Measurements from ENCODE around the gene IL17RD. TPM values are rescaled to one million over a fixed set of nuclear protein-coding genes. Genes with fewer than 3 reads are reported as not detected.
A peak's percentile ranks its signal among the peaks of the same experiment; 100 is the strongest.

The IL17RD gene
- total RNA-seq, 1 donor from 2014 or later, result 47.4 TPM

DNA sequence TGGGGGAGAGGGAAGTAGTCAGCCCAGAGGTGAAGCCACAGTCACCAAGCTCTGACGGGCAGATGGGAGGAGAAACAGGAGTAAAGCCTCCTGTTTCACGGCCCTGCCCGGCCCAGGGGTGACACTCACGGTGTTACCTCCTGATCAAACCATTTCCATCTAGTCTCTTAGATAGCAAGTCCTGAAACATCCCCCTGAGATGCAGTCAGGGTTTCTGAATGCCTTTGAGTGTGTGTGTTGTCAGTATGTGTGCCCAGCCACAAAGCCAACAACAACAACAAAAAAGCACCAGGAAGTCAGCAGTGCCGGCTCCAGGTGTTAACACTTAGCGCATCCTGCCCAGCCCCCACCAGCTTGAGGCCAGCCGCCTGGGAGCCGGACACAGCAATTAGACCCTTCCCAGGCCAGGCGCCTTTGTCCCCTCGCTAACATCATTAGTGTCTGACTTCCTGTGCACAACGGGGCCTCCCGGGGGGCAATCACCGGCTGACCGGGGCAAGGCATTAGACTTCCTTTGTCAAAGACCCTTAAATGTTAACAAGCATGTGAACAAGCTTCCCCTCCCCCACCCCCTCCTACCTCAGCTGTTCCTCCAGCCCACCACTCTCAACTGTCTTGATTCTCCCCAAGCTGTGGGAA is 34.5 kb downstream of the IL17RD start:
- peak; percentile 79 for DNase-seq (ENCODE audit: extremely low spot score, unreplicated experiment)
- peaks cover 57% of the 10 kb centered on the region for H3K4me1 Mint-ChIP-seq (ENCODE audit: unreplicated experiment)
- H3K27me3 Mint-ChIP-seq, result no peaks in the 10 kb centered on the region
- H3K9me3 Mint-ChIP-seq, result no peaks in the 10 kb centered on the region
- peak overlapping the region; percentile 65 for H3K27ac Mint-ChIP-seq
- TF ChIP-seq, protein P1, sequence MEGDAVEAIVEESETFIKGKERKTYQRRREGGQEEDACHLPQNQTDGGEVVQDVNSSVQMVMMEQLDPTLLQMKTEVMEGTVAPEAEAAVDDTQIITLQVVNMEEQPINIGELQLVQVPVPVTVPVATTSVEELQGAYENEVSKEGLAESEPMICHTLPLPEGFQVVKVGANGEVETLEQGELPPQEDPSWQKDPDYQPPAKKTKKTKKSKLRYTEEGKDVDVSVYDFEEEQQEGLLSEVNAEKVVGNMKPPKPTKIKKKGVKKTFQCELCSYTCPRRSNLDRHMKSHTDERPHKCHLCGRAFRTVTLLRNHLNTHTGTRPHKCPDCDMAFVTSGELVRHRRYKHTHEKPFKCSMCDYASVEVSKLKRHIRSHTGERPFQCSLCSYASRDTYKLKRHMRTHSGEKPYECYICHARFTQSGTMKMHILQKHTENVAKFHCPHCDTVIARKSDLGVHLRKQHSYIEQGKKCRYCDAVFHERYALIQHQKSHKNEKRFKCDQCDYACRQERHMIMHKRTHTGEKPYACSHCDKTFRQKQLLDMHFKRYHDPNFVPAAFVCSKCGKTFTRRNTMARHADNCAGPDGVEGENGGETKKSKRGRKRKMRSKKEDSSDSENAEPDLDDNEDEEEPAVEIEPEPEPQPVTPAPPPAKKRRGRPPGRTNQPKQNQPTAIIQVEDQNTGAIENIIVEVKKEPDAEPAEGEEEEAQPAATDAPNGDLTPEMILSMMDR (conservative IDR thresholded peaks at IDR 0.05), result no peak
- peak overlapping the region; percentile 71 for H3K4me3 Mint-ChIP-seq
- peaks cover 13% of the 10 kb centered on the region for H3K36me3 Mint-ChIP-seq

DNA sequence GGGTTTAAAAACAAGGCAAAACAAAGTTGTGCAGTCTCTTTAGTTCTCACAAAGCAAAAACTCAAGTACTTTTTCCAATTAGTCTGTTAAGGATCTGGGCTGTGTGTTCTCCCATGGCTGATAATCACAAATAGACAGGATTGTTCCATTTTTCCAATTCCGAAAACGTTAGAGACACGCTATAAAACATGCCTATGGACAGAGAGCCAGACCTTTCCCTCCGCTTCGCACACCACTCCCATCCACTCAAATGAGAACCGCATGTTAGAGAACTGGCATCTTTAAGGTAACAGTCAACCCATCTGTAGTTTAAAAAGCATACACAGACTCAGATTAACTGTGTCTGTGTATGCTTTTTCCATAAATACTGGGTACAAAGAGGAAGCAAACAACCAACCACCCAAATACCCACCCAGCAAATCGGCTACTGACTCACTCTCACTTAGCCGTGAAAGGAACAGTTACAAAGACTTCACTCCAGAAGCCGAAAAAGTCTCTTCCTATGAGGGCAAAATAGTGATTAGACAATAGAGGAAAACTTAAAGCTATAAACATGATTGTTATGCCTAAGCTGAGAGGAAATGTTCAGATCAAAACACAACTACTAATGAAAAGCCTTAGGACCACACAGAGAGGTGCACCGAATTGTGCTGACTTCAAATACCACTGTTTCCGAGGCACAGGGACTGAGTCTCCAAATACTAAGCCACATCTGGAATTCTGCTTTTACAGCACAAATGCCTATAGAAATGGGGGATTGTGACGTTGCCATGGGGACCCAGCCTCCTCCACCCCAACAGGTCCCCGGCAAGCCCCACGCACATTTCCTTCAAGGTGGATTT is 36.1 kb downstream of the IL17RD start:
- Mint-ChIP-seq H3K27ac (peak overlapping the region; percentile 39), H3K27me3 (no peaks in the 10 kb centered on the region), H3K4me3 (peak overlapping the region; percentile 57), H3K4me1 (ENCODE audit: unreplicated experiment) (peaks cover 63% of the 10 kb centered on the region), H3K36me3 (peaks cover 11% of the 10 kb centered on the region), H3K9me3 (no peaks in the 10 kb centered on the region)
- DNase-seq (ENCODE audit: extremely low spot score, unreplicated experiment), result no peak
- TF ChIP-seq, protein P1 (conservative IDR thresholded peaks at IDR 0.05), result no peak

DNA sequence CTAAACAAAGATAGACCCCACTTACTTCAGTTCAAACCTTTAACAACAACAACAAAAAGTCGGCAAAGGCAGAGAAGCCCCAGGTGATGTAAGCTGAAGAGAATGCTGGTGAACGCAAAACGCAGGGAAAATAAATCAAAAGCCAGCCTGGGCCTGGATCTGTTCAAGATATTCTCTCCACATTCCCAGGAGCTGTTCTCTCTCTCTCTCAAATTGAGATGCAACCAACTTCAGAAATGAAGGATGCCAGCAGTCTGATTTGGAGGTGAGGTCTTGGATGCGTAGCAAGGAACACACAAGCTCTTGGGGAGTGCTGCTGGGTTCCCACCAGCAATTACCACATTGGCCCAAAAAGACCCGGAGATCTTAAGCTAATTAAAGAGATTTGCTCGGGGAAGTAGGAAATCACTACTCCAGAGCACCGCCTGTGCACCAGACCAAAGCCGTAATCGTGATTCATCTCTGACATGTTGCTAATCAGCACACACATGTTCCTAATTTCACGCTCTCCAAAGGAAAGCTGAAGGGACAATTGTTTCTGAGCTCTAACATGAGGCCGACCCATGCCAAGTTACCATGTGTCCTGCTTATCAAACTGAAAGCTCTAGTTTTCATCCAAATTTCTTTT is 37.1 kb downstream of the IL17RD start:
- H3K9me3 Mint-ChIP-seq, result no peaks in the 10 kb centered on the region
- H3K27me3 Mint-ChIP-seq, result no peaks in the 10 kb centered on the region
- peak overlapping the region; percentile 62 for H3K27ac Mint-ChIP-seq
- peak overlapping the region; percentile 57 for H3K4me3 Mint-ChIP-seq
- peaks cover 12% of the 10 kb centered on the region for H3K36me3 Mint-ChIP-seq
- TF ChIP-seq, protein P1 (conservative IDR thresholded peaks at IDR 0.05), result no peak
- DNase-seq (ENCODE audit: extremely low spot score, unreplicated experiment), result no peak
- peaks cover 60% of the 10 kb centered on the region for H3K4me1 Mint-ChIP-seq (ENCODE audit: unreplicated experiment)

DNA sequence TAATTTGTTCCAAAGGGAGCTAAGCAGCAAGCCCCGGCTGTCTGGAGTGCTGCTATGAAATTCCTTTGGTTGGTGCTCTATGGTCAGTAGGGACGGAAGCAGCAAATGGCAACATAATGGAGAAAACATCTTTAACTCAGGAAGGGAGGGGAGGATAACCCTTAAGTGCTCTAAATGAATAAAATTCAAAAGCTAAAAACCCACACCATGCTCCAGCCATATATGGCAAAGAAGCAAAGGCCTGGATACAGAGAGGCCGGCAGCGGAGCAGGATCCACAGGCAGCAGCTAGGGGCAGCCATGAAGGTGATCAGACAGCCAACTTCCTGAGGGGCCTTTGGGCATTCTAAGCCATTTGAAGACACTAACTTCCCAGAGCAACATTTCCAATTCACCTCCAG is 38.9 kb downstream of the IL17RD start:
- peaks cover 18% of the 10 kb centered on the region for H3K36me3 Mint-ChIP-seq
- H3K27me3 Mint-ChIP-seq, result no peaks in the 10 kb centered on the region
- TF ChIP-seq, protein P1 (conservative IDR thresholded peaks at IDR 0.05), result peak; percentile 29
- no peak overlapping the region for H3K4me3 Mint-ChIP-seq
- peaks cover 62% of the 10 kb centered on the region for H3K4me1 Mint-ChIP-seq (ENCODE audit: unreplicated experiment)
- H3K9me3 Mint-ChIP-seq, result no peaks in the 10 kb centered on the region
- no peak for DNase-seq (ENCODE audit: extremely low spot score, unreplicated experiment)
- H3K27ac Mint-ChIP-seq, result peak overlapping the region; percentile 44

DNA sequence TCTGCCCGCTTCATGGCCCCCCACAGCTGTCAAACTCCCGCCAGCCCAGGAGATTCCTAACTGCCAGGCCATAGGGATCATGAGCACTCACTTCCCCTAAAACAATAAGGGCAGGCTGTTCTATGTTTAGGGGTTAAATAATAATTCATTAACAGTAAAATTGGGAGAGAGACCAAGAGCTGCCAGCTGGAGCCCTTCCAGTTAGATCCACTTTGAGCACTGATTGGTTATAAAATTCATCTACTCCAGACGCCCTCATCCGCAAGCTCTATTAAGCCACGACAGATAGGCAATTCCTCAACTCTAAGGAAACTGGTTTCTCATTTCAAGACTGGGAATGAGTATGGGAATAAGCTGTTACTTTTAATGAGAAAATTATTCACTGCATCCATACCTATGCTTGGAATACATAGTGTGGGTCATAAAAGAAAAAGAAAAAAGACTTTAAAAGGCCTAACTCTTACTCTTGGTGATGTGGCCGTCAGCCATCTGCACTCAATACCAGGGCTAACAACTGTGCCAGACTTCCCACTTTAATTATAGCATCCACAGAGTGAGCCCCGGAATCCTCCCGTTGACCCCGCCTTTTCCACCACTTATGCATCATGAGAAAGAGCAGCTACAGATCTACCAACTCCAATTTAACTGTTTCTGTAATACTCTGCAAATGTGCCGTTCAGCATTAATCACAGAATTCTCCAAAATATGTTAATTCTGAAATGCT is 44.5 kb downstream of the IL17RD start:
- no peak overlapping the region for H3K27ac Mint-ChIP-seq
- TF ChIP-seq, protein P1 (conservative IDR thresholded peaks at IDR 0.05), result no peak
- H3K4me1 Mint-ChIP-seq (ENCODE audit: unreplicated experiment), result peaks cover 30% of the 10 kb centered on the region
- no peak overlapping the region for H3K4me3 Mint-ChIP-seq
- H3K36me3 Mint-ChIP-seq, result peaks cover 20% of the 10 kb centered on the region
- no peak for DNase-seq (ENCODE audit: extremely low spot score, unreplicated experiment)
- H3K9me3 Mint-ChIP-seq, result no peaks in the 10 kb centered on the region
- H3K27me3 Mint-ChIP-seq, result no peaks in the 10 kb centered on the region

All from type B pancreatic cell (in vitro differentiated cells).